BE2C (cell line): Measurements from ENCODE around the gene B3GALT6.

Experiments
- DNase-seq: peaks from one replicate; pipeline ENCODE4 v3.0.0-alpha.2; 2020
- H3K27me3 ChIP-seq: fragments of 250-450 bp; sonication (Bioruptor Pico); 2 replicates; pipeline ENCODE4 v1.5.1; 2020; ENCODE audit warnings: mild to moderate bottlenecking
- H3K36me3 ChIP-seq: fragments of 250-450 bp; sonication (Bioruptor Pico); 2 replicates; pipeline ENCODE4 v1.5.1; 2020; ENCODE audit warnings: mild to moderate bottlenecking
- H3K4me1 ChIP-seq: fragments of 250-450 bp; sonication (Bioruptor Pico); 2 replicates; pipeline ENCODE4 v1.5.1; 2020
- H3K4me3 ChIP-seq: 2 replicates; pipeline ENCODE4 v1.5.1; 2011; ENCODE audit warnings: low read depth, low read length
- H3K9me3 ChIP-seq: fragments of 250-450 bp; sonication (Bioruptor Pico); 2 replicates; pipeline ENCODE4 v1.5.1; 2020
- TF ChIP-seq, protein P1 (sequence below): IDR thresholded peaks from 2 replicates; pipeline ENCODE4 v1.5.1; 2012; ENCODE audit warnings: mild to moderate bottlenecking, low read depth, low read length

Gene B3GALT6

DNA sequence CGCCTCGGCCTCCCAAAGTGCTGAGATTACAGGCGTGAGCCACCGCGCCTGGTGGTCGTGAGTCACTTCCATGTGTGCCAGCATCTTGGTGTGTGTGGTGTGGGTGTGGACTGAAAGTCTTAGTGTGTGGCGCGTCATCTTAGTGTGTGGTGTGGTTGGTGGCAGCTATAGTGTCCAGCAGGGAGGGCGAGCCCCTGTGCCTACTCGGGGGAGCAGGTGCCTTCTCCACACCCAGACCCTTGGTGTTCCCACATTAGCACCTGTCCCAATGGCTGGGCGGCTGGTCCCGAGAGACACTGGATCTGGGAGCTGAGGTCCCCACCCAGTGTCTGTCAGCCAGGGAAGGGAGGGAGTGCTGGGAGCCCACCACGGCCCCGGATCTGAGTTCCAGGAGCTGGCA lies 51.0 kb downstream of the B3GALT6 start:
- TF ChIP-seq, protein P1, sequence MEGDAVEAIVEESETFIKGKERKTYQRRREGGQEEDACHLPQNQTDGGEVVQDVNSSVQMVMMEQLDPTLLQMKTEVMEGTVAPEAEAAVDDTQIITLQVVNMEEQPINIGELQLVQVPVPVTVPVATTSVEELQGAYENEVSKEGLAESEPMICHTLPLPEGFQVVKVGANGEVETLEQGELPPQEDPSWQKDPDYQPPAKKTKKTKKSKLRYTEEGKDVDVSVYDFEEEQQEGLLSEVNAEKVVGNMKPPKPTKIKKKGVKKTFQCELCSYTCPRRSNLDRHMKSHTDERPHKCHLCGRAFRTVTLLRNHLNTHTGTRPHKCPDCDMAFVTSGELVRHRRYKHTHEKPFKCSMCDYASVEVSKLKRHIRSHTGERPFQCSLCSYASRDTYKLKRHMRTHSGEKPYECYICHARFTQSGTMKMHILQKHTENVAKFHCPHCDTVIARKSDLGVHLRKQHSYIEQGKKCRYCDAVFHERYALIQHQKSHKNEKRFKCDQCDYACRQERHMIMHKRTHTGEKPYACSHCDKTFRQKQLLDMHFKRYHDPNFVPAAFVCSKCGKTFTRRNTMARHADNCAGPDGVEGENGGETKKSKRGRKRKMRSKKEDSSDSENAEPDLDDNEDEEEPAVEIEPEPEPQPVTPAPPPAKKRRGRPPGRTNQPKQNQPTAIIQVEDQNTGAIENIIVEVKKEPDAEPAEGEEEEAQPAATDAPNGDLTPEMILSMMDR = no peak
- H3K4me3 ChIP-seq = no peak overlapping the region
- peaks cover 9% of the 10 kb centered on the region for H3K27me3 ChIP-seq
- no peaks in the 10 kb centered on the region for H3K36me3 ChIP-seq
- DNase-seq = no peak
- H3K4me1 ChIP-seq = peaks cover 3% of the 10 kb centered on the region
- no peaks in the 10 kb centered on the region for H3K9me3 ChIP-seq

DNA sequence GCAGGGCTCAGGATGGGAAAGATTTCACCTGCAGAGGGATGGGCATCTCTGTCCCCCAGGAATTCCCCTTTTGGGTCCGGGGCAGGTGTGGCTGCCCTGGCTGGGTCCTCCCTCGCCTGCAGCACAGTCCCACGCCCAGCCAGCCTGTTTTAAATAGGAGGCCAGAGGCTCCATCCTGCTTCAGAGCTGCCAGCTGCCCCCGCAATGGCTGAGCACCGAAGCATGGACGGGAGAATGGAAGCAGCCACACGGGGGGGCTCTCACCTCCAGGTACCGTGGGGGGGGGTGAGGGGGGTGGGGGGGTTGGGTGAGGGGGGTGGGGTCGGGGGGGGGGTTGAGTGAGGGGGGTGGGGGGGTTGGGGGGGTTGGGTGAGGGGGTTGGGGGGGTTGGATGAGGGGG lies 51.8 kb downstream of the B3GALT6 start:
- no peak overlapping the region for H3K4me3 ChIP-seq
- no peaks in the 10 kb centered on the region for H3K36me3 ChIP-seq
- TF ChIP-seq, protein P1 = no peak
- peaks cover 9% of the 10 kb centered on the region for H3K27me3 ChIP-seq
- H3K9me3 ChIP-seq = no peaks in the 10 kb centered on the region
- peak; percentile 64 for DNase-seq
- H3K4me1 ChIP-seq = peaks cover 3% of the 10 kb centered on the region
